MM.1S (cell line): Measurements from ENCODE around the gene SNTB2.

Experiments used
- EZH2 ChIP-seq: fragments of 300-600 bp; sonication (generic); optimal IDR thresholded peaks from 2 replicates; pipeline ENCODE3; 2017; ENCODE audit warnings: low read depth, mild to moderate bottlenecking, antibody characterized with exemption, low read length, mixed read lengths
- TF ChIP-seq, protein P1 (sequence below): fragments of 300-600 bp; sonication (generic); IDR thresholded peaks from 2 replicates; pipeline ENCODE4 v1.5.1; 2016; ENCODE audit warnings: antibody characterized with exemption, low read length, mixed read lengths

GRCh38 chr16:69302301-69302700 lies 115.3 kb downstream of the SNTB2 start:
- TF ChIP-seq, protein P1, sequence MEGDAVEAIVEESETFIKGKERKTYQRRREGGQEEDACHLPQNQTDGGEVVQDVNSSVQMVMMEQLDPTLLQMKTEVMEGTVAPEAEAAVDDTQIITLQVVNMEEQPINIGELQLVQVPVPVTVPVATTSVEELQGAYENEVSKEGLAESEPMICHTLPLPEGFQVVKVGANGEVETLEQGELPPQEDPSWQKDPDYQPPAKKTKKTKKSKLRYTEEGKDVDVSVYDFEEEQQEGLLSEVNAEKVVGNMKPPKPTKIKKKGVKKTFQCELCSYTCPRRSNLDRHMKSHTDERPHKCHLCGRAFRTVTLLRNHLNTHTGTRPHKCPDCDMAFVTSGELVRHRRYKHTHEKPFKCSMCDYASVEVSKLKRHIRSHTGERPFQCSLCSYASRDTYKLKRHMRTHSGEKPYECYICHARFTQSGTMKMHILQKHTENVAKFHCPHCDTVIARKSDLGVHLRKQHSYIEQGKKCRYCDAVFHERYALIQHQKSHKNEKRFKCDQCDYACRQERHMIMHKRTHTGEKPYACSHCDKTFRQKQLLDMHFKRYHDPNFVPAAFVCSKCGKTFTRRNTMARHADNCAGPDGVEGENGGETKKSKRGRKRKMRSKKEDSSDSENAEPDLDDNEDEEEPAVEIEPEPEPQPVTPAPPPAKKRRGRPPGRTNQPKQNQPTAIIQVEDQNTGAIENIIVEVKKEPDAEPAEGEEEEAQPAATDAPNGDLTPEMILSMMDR: no peak
- TF ChIP-seq EZH2: no peak
